ENCODE data around the gene SRPK3. TPM values are rescaled to one million over a fixed set of nuclear protein-coding genes. Genes with fewer than 3 reads are reported as not detected.

Gene SRPK3, protein sequence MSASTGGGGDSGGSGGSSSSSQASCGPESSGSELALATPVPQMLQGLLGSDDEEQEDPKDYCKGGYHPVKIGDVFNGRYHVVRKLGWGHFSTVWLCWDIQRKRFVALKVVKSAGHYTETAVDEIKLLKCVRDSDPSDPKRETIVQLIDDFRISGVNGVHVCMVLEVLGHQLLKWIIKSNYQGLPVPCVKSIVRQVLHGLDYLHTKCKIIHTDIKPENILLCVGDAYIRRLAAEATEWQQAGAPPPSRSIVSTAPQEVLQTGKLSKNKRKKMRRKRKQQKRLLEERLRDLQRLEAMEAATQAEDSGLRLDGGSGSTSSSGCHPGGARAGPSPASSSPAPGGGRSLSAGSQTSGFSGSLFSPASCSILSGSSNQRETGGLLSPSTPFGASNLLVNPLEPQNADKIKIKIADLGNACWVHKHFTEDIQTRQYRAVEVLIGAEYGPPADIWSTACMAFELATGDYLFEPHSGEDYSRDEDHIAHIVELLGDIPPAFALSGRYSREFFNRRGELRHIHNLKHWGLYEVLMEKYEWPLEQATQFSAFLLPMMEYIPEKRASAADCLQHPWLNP
- 0.50 and 0.74 TPM in 2 replicates for polyA plus RNA-seq (2012; rRNA removed)
- 0.08 and 0.19 TPM in 2 replicates for polyA plus RNA-seq (2012; cell fraction: cytosol; rRNA removed)
- 0.80 and 1.5 TPM in 2 replicates for polyA plus RNA-seq (2012; cell fraction: nucleus; rRNA removed)

DNA sequence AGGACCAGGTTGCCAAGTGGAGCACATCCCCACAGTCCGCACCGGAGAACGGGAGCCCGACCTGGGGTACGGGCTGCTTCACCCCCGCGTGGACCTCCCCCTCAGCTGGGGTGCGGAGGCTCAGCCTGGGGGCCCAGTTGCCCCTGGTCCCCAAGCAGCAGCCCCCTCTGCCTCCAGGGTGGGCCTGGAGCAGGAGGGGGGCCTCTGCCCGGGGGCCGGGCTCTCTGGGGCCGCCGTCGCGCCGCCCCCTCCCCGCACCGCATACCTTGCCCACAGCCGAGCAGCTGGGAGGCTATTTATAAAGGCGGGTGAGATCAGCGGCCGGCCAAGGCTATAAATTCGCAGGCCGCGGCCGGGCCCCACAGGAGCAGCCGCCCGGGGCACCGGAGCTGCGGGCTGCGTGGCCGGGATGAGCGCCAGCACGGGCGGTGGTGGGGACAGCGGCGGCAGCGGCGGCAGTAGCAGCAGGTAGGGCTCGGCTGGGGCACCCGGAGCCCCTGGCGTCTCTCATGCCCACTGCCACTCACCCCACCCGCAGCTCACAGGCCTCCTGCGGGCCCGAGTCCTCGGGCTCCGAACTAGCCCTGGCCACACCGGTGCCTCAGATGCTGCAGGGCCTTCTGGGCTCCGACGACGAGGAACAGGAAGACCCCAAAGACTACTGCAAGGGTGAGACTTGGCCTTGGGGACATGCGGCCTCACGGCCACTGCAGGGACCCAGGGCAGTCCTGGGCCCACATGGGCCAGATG lies at the start of gene SRPK3:
Gene SRPK3, plus strand, starts transcription at position 364 of the 750 bp plus-strand sequence. Its CDS starts 46 bp downstream, at position 410.
- H2AFZ ChIP-seq (ENCODE audit: low read depth) = no peak within 1 kb of the TSS
- 0 out of 2 replicates have a peak, but pooled peaks cover 7% of the 10 kb centered on the region for H3K27me3 ChIP-seq (ENCODE audit: insufficient read depth)
- H3K36me3 ChIP-seq (replicated peaks in 1 of 2; ENCODE audit: control insufficient read depth in 1 of 2, insufficient read depth in 2 of 2, low read length in 1 of 2) = peaks cover 0 to under 1% of the 10 kb centered on the region in 2 experiments
- H3K4me1 ChIP-seq (ENCODE audit: control insufficient read depth in 1 of 2, insufficient read depth in 2 of 2, low read depth in 1 of 2, low read length in 1 of 2) = peaks cover 0 to 19% of the 10 kb centered on the region in 2 experiments; a peak in 1 of 4 replicates
- no peaks in the 10 kb centered on the region for H3K9me2 ChIP-seq
- CTCF ChIA-PET = interaction anchor here (1.0 to 1.5 kb wide), 2 partner anchors 15 to 166 kb away, joined by 3 to 4 read pairs; no protein-coding TSS in a partner anchor
- no peaks in the 10 kb centered on the region for H3K9me3 ChIP-seq
- 49% methylated on average over 23 of the region's 52 CpGs for WGBS (ENCODE audit: low lambda C conversion rate)
- H3K79me2 ChIP-seq (ENCODE audit: insufficient read depth) = no peaks in the 10 kb centered on the region
- POLR2A ChIA-PET = no interaction called here
- no peak for DNase-seq
- no peaks in the 10 kb centered on the region for H3F3A ChIP-seq (replicated peaks; ENCODE audit: insufficient read depth)
- H3K4me3 ChIP-seq (ENCODE audit: low read depth in 2 of 2, low read length in 1 of 2) = no peak within 1 kb of the TSS
- H3K9ac ChIP-seq = no peak within 1 kb of the TSS
- H3K27ac ChIP-seq (ENCODE audit: low read depth in 2 of 2, low read length in 1 of 2) = peak within 1 kb of the TSS in 1 of 2 experiments; percentile 9; a peak in 1 of 4 replicates
- H4K20me1 ChIP-seq (ENCODE audit: insufficient read depth) = no peaks in the 10 kb centered on the region
- no peak within 1 kb of the TSS for H3K4me2 ChIP-seq
- no peak for TF ChIP-seq MEF2A (IDR thresholded peaks at IDR 0.05; ENCODE audit: borderline replicate concordance, low read depth)
- TF ChIP-seq FOXM1 (IDR thresholded peaks at IDR 0.05; ENCODE audit: low read depth) = no peak

DNA sequence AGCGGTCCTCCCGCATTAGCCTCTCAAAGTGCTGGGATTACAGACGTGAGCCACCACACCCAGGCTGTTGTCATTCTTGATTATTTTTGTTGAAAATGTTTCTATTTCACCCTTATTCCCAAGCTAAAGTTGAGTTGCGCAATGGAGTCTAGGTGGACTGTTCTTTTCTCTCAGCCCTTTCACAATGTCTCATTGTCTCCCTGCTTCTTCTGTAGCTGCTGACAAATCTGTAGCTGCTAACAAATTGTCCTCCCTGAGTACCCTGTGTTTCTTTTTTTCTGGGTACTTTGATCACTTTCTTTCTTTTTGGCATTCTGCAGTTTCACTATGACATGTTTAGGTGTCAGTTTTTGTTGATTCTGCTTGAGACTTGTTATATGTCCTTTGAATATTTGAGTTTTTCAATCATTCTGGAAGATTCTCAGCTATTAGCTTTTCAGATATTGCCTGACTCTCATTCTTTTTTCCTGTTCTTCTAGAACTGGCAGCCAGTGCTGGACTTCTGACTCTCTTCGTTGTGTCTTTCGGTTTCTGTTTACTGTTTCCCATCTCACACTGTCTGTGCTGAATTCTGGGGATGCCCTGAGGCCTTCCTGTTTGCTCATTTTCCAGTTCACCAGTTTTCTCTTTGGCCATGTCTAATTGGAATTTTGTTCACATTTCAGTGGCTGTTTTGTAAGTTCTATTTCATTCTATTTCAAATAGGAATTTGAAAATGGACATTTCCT lies 49.6 kb upstream of the SRPK3 start:
- Histone ChIP-seq H3K79me2 (ENCODE audit: insufficient read depth) (no peaks in the 10 kb centered on the region; the same call in 1 of the 2 replicates), H3K36me3 (replicated peaks in 1 of 2; ENCODE audit: control insufficient read depth in 1 of 2, insufficient read depth in 2 of 2, low read length in 1 of 2) (peaks cover 0 to 8% of the 10 kb centered on the region in 2 experiments), H3K9ac (no peak overlapping the region), H3K9me3 (no peaks in the 10 kb centered on the region), H3K27ac (ENCODE audit: low read depth in 2 of 2, low read length in 1 of 2) (no peak overlapping the region), H3F3A (replicated peaks; ENCODE audit: insufficient read depth) (no peaks in the 10 kb centered on the region), H3K4me2 (no peak overlapping the region), H4K20me1 (ENCODE audit: insufficient read depth) (no peaks in the 10 kb centered on the region), H3K9me2 (no peaks in the 10 kb centered on the region), H3K4me1 (ENCODE audit: control insufficient read depth in 1 of 2, insufficient read depth in 2 of 2, low read depth in 1 of 2, low read length in 1 of 2) (peaks cover 7 to 16% of the 10 kb centered on the region in 2 experiments; a peak in 3 of 4 replicates), H3K27me3 (ENCODE audit: insufficient read depth) (no peaks in the 10 kb centered on the region), H2AFZ (ENCODE audit: low read depth) (no peak overlapping the region), H3K4me3 (ENCODE audit: low read depth in 2 of 2, low read length in 1 of 2) (no peak overlapping the region)
- ChIA-PET POLR2A (no interaction called here), CTCF (no interaction called here)
- no peak for DNase-seq
- 58% methylated on average over 6 of the region's 6 CpGs for WGBS (ENCODE audit: low lambda C conversion rate)
- TF ChIP-seq EP300 (IDR thresholded peaks at IDR 0.05; ENCODE audit: borderline replicate concordance in 1 of 2, low read depth in 1 of 2, low read length in 1 of 2) (no peak), RCOR1 (IDR thresholded peaks at IDR 0.05; ENCODE audit: low read length) (no peak), TAF1 (IDR thresholded peaks at IDR 0.05; ENCODE audit: borderline replicate concordance, low read depth, low read length) (no peak), NRF1 (IDR thresholded peaks at IDR 0.05; ENCODE audit: low read depth, low read length) (no peak), MXI1 (IDR thresholded peaks at IDR 0.05; ENCODE audit: low read depth, low read length) (no peak), POLR2AphosphoS5 (IDR thresholded peaks at IDR 0.05; ENCODE audit: low read depth, low read length) (no peak), SIN3A (IDR thresholded peaks at IDR 0.05; ENCODE audit: borderline replicate concordance, low read depth, low read length) (no peak), GABPA (IDR thresholded peaks at IDR 0.05; ENCODE audit: low read depth) (no peak), JUND (IDR thresholded peaks at IDR 0.05) (no peak), TEAD4 (IDR thresholded peaks at IDR 0.05; ENCODE audit: borderline replicate concordance, insufficient read depth) (no peak), GATA2 (CRISPR knock-in tag; IDR thresholded peaks at IDR 0.05) (no peak), EZH2phosphoT487 (IDR thresholded peaks at IDR 0.05; ENCODE audit: borderline replicate concordance, low read depth) (no peak), YY1 (IDR thresholded peaks at IDR 0.05; ENCODE audit: low read depth) (no peak)
- TF ChIP-seq, protein P1, sequence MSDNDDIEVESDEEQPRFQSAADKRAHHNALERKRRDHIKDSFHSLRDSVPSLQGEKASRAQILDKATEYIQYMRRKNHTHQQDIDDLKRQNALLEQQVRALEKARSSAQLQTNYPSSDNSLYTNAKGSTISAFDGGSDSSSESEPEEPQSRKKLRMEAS (IDR thresholded peaks at IDR 0.05; ENCODE audit: low read depth) = no peak
- TF ChIP-seq, protein P2, sequence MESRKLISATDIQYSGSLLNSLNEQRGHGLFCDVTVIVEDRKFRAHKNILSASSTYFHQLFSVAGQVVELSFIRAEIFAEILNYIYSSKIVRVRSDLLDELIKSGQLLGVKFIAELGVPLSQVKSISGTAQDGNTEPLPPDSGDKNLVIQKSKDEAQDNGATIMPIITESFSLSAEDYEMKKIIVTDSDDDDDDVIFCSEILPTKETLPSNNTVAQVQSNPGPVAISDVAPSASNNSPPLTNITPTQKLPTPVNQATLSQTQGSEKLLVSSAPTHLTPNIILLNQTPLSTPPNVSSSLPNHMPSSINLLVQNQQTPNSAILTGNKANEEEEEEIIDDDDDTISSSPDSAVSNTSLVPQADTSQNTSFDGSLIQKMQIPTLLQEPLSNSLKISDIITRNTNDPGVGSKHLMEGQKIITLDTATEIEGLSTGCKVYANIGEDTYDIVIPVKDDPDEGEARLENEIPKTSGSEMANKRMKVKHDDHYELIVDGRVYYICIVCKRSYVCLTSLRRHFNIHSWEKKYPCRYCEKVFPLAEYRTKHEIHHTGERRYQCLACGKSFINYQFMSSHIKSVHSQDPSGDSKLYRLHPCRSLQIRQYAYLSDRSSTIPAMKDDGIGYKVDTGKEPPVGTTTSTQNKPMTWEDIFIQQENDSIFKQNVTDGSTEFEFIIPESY (IDR thresholded peaks at IDR 0.05; ENCODE audit: borderline replicate concordance, low read depth) = no peak
- TF ChIP-seq, protein P3, sequence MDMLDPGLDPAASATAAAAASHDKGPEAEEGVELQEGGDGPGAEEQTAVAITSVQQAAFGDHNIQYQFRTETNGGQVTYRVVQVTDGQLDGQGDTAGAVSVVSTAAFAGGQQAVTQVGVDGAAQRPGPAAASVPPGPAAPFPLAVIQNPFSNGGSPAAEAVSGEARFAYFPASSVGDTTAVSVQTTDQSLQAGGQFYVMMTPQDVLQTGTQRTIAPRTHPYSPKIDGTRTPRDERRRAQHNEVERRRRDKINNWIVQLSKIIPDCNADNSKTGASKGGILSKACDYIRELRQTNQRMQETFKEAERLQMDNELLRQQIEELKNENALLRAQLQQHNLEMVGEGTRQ (IDR thresholded peaks at IDR 0.05; ENCODE audit: borderline replicate concordance, low read depth, low read length) = no peak
